ENCODE measurements around the gene CDK17.

The CDK17 gene

DNA sequence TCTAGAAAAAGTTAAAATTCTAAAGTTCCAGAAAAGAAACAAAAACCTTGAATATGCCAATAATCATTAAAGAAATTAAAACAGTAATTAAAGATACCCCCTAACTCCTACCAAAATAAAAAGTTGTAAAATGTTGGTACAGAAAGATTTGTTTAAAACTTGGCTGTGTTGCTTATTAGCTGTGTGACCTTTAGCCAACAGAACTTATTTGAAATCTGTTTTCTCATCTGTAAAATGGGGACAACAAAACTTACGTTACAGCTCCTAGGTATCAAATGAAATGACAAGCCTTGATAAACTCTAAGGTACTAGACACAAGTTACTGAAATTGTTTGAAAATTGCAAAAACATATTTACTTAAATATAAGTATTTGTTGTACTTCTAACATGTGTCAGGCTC is 134.4 kb downstream of the CDK17 start:
- DNase-seq = no peak

DNA sequence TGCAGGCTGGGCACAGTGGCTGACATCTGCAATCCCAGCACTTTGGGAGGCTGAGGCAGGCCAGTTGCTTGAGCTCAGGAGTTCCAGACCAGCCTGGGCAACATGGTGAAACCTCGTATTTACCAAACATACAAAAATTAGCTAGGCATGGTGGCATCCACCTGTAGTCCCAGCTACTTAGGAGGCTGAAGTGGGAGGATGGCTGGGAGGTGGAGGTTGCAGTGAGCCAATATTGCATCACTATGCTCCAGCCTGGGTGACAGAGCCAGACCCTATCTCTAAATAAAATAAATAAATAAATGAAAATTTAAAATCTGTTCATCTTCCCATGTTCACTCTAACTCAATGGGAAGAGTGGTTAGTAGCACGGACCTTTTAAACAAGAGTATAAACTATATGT is 134.8 kb downstream of the CDK17 start:
- no peak for DNase-seq

- peak in 9 of 51 donors; percentile 11 to 37 (median 16) for DNase-seq
Measured at GRCh38 chr12:96263449-96263902, 136.8 kb downstream of the CDK17 start.

DNA sequence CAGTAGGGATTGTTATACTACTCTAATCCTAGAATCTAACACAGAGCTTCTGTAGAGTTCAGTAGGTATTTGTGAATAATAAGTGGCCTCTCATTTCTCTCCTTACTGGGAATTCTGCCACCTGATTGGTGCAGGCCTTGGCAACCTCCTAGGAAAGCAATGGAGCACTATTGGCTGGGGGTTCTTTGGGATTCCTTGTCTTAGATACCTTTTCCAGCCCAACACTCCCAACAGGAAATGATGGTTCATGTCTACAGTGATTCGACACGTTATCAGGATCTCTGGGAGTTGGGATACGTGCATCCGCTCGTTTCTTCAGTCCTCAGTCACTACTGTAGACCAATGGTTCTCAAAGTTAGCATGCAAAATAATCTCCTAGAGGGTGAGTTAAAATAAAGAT is 138.7 kb downstream of the CDK17 start:
- no peak for DNase-seq

DNA sequence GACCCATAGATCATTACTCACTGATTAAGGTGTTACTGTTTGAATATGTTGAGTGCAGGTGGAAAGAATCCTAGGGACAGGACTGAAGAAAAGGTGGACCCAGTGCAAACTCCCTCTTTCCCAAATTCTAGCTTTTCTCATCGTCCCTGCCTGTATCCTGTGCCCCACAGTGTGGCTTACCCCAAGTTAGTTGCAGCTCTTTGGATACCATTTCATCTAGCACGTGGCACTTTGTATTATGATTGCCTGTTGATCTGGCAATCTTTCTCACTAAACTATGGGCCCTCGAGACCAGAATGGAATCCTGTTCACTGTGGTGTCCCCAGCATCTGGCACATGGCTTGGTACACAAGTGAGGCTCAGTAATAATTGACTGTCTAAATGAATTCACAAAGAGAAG is 139.6 kb downstream of the CDK17 start:
- no peak for DNase-seq

- DNase-seq = no peak
Measured at GRCh38 chr12:96260231-96260630, 140.0 kb downstream of the CDK17 start.

GRCh38 chr12:96258104-96258961 is 141.9 kb downstream of the CDK17 start:
- peak in 20 of 51 donors; percentile 22 to 66 (median 43) for DNase-seq

GRCh38 chr12:96257550-96258103 is 142.6 kb downstream of the CDK17 start:
- no peak for DNase-seq

- DNase-seq = no peak
Measured at GRCh38 chr12:96256672-96257361, 143.4 kb downstream of the CDK17 start.

- peak in 1 of 51 donors; percentile 12 for DNase-seq
Measured at GRCh38 chr12:96255077-96255476, 145.2 kb downstream of the CDK17 start.

DNA sequence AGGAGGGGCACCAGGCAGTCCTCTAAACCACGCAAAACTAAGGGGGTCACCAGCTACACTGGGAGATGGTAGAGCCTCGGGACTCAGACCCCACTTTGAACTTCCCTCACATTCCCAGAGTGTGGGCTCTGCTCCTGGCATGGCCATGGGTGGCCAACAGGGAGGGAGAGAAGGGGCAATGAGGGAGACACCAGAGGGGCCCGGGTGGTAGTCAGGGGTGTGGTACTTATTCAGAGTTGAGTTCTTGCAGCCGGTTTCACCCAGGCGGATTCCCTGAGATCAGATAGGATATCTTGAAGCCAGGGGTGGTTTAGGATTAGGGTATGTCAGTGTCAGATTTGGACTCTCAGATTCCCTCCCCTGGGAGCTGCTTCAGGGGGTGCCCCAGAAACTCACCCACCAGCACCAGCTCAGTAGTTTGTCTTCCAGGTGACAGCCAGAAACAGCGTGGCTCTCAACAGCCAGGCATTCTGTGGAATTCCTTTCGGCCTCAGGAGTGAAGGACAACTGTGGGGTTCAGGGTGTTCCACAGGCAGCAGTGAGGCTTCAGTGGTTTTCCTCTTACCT is 150.0 kb downstream of the CDK17 start:
- DNase-seq = no peak

DNA sequence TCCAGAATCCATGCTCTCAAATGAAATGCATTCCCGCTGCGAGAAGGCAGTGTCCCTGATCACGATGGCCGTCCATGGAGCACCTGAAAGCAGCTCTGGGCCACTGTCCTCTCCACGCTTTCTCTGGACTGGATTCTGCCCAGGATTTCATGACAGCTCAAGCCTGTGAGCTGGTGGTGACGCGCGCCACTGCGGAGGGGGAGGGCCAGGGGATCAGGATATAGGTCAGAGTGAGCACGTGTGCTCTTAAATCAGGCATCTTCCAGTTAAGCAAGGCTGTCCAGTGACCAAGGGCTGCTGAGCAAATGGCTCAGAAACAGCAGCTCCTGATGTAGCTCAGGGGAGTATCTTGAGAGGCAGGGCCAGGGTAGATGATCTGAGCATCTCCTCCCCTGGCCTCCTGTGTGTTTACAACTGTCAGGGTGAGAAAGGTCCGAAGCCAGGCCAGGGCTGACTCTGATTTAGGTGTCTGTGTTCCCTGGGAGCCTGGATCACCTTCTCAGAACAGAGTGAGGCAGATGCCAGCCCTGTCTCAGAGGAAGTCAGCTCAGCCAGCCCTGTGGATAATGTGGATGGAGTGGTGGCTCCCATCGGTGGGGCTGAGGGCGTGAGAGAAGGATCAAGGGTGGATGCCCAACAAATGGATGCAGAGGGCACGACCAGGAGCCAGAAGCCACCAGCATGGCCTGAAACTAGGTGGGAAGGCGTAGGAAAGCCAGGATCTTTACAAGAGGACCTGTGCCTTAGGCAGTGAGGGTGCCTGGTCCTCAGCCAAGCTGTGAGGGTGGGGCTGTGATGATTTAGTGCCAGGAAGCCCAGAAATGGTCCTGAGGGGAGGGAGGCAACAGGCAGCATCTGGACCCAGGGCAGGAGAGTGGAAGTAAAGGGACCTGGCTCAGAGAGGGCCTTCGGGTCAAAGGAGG is 150.8 kb downstream of the CDK17 start:
- peak in 8 of 51 donors; percentile 18 to 48 (median 27) for DNase-seq

DNA sequence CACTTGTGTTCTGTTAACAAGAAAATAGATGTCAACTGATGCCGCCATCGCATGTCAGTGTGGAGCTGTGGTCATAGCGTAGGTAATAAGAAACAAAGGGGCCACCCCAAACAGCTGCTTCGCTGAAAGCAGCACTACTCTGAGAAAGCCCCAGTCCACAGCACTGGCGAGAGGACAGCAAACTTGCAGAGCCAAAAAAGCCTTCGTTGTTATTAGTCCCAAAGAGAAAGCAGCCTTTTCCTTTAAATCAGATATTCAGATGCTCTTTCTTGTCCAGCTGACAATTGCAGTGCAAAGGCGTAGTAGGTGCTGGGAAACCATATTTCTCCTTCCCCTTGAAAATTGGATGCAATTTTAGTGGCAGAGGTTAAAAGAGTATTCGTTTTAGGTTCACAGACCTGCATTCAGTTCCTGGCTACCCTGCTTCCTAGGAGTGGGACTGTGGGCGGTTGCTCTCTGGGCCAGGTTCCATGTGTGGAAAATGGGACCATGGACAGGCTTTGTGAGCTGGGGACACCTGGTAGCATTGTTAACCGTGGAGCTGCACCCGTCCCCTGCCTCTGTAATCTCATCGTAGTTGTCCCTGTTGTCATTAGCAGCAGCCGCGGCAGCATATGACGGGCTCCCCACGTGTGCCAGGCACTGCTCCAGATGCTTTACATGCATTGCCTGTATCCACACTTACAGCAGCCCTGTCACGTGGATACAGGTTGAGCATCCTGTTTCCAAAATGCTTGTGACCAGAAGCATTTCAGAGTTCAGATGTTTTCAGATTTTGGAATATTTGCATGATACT is 151.9 kb downstream of the CDK17 start:
- peak in 12 of 51 donors; percentile 6 to 53 (median 31) for DNase-seq

- no peak for DNase-seq
Measured at GRCh38 chr12:96247563-96247962, 152.7 kb downstream of the CDK17 start.

DNA sequence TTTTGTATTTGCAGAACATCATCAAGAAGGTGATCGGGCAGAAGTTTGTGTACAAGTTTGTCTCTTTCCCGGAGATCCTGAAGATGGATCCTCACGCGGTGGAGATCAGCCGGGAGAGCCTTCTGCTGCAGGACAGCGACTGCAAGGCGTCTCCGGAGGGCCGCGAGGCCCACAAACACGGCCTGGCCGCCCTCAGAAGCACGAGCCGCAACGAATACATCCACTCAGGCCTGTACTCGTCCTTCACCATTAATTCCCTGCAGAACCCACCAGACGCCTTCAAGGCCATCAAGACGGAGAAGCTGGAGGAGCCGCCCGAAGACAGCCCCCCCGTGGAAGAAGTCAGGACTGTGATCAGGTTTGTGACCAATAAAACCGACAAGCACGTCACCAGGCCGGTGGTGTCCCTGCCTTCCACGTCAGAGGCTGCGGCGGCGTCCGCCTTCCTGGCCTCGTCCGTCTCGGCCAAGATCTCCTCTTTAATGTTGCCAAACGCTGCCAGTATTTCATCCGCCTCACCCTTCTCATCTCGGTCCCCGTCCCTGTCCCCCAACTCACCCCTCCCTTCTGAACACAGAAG is 153.2 kb downstream of the CDK17 start:
- no peak for DNase-seq

- no peak for DNase-seq
Measured at GRCh38 chr12:96244826-96245225, 155.4 kb downstream of the CDK17 start.

DNA sequence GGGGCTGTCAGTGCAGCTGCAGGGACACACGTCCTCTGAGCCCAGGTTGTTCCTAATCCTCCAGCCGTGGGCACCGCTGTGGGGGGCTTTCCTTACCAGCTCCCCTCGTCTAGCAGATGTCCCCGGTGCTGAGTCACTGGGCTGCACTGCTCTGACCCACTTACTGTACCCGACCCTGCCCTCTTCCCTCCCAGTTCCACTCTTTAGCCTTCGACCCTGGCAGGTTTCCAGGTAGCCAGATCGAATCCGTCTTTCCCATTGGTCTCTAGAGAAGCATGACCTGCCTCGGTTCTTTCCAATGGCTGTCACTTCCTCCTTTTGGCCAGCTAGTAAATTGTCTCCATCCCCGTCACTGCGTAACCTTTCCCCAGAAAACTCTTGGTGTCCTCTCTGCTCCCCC is 157.6 kb downstream of the CDK17 start:
- no peak for DNase-seq

DNA sequence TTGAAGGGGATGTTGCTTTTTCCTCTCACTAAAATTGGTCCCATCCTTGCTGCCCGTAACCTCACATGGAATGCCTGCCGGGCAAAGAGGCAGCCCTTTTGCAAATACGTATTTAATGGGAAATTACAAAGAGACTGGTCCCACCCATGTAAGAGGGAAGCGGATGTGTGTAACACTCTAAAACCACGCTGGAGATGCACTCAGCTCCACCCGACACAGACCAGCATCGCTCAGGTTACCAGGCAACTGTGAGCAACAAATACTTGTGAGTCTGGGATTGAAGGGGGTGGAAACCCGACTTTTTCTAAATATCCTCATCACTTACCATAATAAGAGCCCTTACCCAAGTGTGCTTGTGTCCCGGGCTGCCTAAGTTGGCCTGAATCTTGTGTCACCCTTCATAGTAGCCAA is 158.4 kb downstream of the CDK17 start:
- peak in 6 of 51 donors; percentile 23 to 51 (median 28) for DNase-seq

GRCh38 chr12:96241431-96241830 is 158.8 kb downstream of the CDK17 start:
- DNase-seq = no peak

- DNase-seq = no peak
Measured at GRCh38 chr12:96240656-96241055, 159.6 kb downstream of the CDK17 start.

Measured in hypothalamus (tissue), 51 donors.